H9 (cell line): ENCODE results near the gene MAOA. TPM values are rescaled to one million over a fixed set of nuclear protein-coding genes. Genes with fewer than 3 reads are reported as not detected.

ENCODE experiments used
- DNase-seq: peaks from one replicate; pipeline ENCODE4 v3.0.0-alpha.2; 2017
- H2AFZ ChIP-seq: one replicate; pipeline ENCODE4 v1.6.1; 2013; ENCODE audit warnings: mild to moderate bottlenecking, low read length, control low read depth, moderate library complexity
- H2AK5ac ChIP-seq: 2 replicates; pipeline ENCODE4 v1.6.1; 2013; ENCODE audit warnings: low read length, control low read depth, mixed read lengths; ENCODE audit not compliant: insufficient read length
- H2BK120ac ChIP-seq: one replicate; pipeline ENCODE4 v1.6.1; 2013; ENCODE audit warnings: low read depth, mild to moderate bottlenecking, low read length, control low read depth, inconsistent platforms; ENCODE audit not compliant: poor library complexity, severe bottlenecking
- H2BK12ac ChIP-seq: 2 replicates; pipeline ENCODE4 v1.6.1; 2013; ENCODE audit warnings: low read length, control low read depth, mixed read lengths, low read depth; ENCODE audit not compliant: insufficient read length
- H2BK15ac ChIP-seq: 2 replicates; pipeline ENCODE4 v1.6.1; 2013; ENCODE audit warnings: low read depth, low read length, control low read depth
- H2BK20ac ChIP-seq: one replicate; pipeline ENCODE4 v1.6.1; 2013; ENCODE audit warnings: low read depth, mild to moderate bottlenecking, low read length, control low read depth, inconsistent platforms; ENCODE audit not compliant: poor library complexity, severe bottlenecking
- H2BK5ac ChIP-seq: 2 replicates; pipeline ENCODE4 v1.6.1; 2013; ENCODE audit warnings: low read length, control low read depth, mixed read lengths; ENCODE audit not compliant: insufficient read length
- H3K14ac ChIP-seq: 2 replicates; pipeline ENCODE4 v1.6.1; 2013; ENCODE audit warnings: low read length, control low read depth; ENCODE audit not compliant: insufficient read depth
- H3K18ac ChIP-seq: 2 replicates; pipeline ENCODE4 v1.6.1; 2013; ENCODE audit warnings: low read depth, mild to moderate bottlenecking, mixed read lengths, low read length, control low read depth; ENCODE audit not compliant: insufficient read length
- H3K23ac ChIP-seq: 2 replicates; pipeline ENCODE4 v1.6.1; 2013; ENCODE audit warnings: low read length, control low read depth, mixed read lengths, low read depth; ENCODE audit not compliant: insufficient read length
- H3K23me2 ChIP-seq: 2 replicates; pipeline ENCODE4 v1.6.1; 2013; ENCODE audit warnings: low read depth, mild to moderate bottlenecking, mixed read lengths, low read length, control low read depth; ENCODE audit not compliant: insufficient read length, poor library complexity, severe bottlenecking
- H3K27ac ChIP-seq: 2 replicates; pipeline ENCODE4 v1.5.1; 2013; ENCODE audit warnings: low read length, control low read depth, mixed read lengths, low read depth; ENCODE audit not compliant: insufficient read length
- H3K27me3 ChIP-seq: 2 replicates; pipeline ENCODE4 v1.6.1; 2013; ENCODE audit warnings: low read length, control low read depth, inconsistent platforms; ENCODE audit not compliant: insufficient read depth
- H3K4ac ChIP-seq: 2 replicates; pipeline ENCODE4 v1.6.1; 2013; ENCODE audit warnings: low read depth, mild to moderate bottlenecking, control low read depth, inconsistent platforms, low read length, moderate library complexity
- H3K4me1 ChIP-seq: 2 replicates; pipeline ENCODE4 v1.6.1; 2013; ENCODE audit warnings: low read length, control low read depth, inconsistent platforms; ENCODE audit not compliant: insufficient read depth
- H3K4me2 ChIP-seq: 2 replicates; pipeline ENCODE4 v1.6.1; 2013; ENCODE audit warnings: low read length, control low read depth, mixed read lengths; ENCODE audit not compliant: insufficient read length, insufficient read depth
- H3K56ac ChIP-seq: 2 replicates; pipeline ENCODE4 v1.6.1; 2013; ENCODE audit warnings: low read depth, mild to moderate bottlenecking, mixed read lengths, low read length, control low read depth; ENCODE audit not compliant: insufficient read length
- H3K79me1 ChIP-seq: 2 replicates; pipeline ENCODE4 v1.6.1; 2013; ENCODE audit warnings: low read depth, mild to moderate bottlenecking, moderate library complexity, low read length, control low read depth, inconsistent platforms; ENCODE audit not compliant: insufficient read depth, poor library complexity, severe bottlenecking
- H3K79me2 ChIP-seq: 2 replicates; pipeline ENCODE4 v1.6.1; 2013; ENCODE audit warnings: low read length, control low read depth, inconsistent platforms; ENCODE audit not compliant: insufficient read depth
- H3K9ac ChIP-seq: 2 replicates; pipeline ENCODE4 v1.6.1; 2013; ENCODE audit warnings: low read length, control low read depth, mixed read lengths; ENCODE audit not compliant: insufficient read length; ENCODE audit errors: extremely low read depth
- H3K9me3 ChIP-seq: one replicate; pipeline ENCODE4 v1.6.1; 2013; ENCODE audit warnings: low read depth, low read length, inconsistent platforms; ENCODE audit not compliant: control insufficient read depth
- H3T11ph ChIP-seq: one replicate; pipeline ENCODE4 v1.6.1; 2013; ENCODE audit warnings: mild to moderate bottlenecking, low read length, control low read depth, inconsistent platforms
- H4K20me1 ChIP-seq: one replicate; pipeline ENCODE4 v1.6.1; 2013; ENCODE audit not compliant: control insufficient read depth, insufficient read length, insufficient read depth
- H4K5ac ChIP-seq: 2 replicates; pipeline ENCODE4 v1.6.1; 2013; ENCODE audit warnings: low read depth, mild to moderate bottlenecking, mixed read lengths, low read length, control low read depth; ENCODE audit not compliant: insufficient read length
- H4K8ac ChIP-seq: replicated peaks from 2 replicates; pipeline ENCODE4 v1.6.1; 2013; ENCODE audit warnings: low read length, control low read depth, mixed read lengths, low read depth; ENCODE audit not compliant: insufficient read length
- H4K91ac ChIP-seq: 2 replicates; pipeline ENCODE4 v1.6.1; 2013; ENCODE audit warnings: low read depth, mild to moderate bottlenecking, moderate library complexity, mixed read lengths, low read length, control low read depth; ENCODE audit not compliant: insufficient read length
- H3K27ac Mint-ChIP-seq, 3 experiments: 2 replicates in 2 of 3; 3 replicates in 1 of 3; pipeline ENCODE4 v1.8.0; 2020 to 2021; ENCODE audit warnings: mixed read lengths in 3 of 3, mild to moderate bottlenecking in 1 of 3, moderate library complexity in 1 of 3
- H3K27me3 Mint-ChIP-seq: 2 replicates; pipeline ENCODE4 v1.8.0; 2021; ENCODE audit warnings: low read depth, mild to moderate bottlenecking, moderate library complexity, mixed read lengths
- H3K36me3 Mint-ChIP-seq, 3 experiments: 2 replicates in 2 of 3; 3 replicates in 1 of 3; pipeline ENCODE4 v1.8.0; 2020 to 2021; ENCODE audit warnings: low read depth in 3 of 3, mixed read lengths in 3 of 3; ENCODE audit not compliant: insufficient read depth in 1 of 3
- H3K4me1 Mint-ChIP-seq, 2 experiments: 2 replicates each; pipeline ENCODE4 v1.8.0; 2020; ENCODE audit warnings: mixed read lengths in 2 of 2
- H3K4me3 Mint-ChIP-seq, 2 experiments: 2 replicates in 1 of 2; 3 replicates in 1 of 2; pipeline ENCODE4 v1.8.0; 2020 to 2021; ENCODE audit warnings: mild to moderate bottlenecking in 2 of 2, mixed read lengths in 2 of 2, moderate library complexity in 1 of 2
- H3K9me3 Mint-ChIP-seq, 2 experiments: 2 replicates in 1 of 2; 3 replicates in 1 of 2; pipeline ENCODE4 v1.8.0; 2020; ENCODE audit warnings: mild to moderate bottlenecking in 2 of 2, mixed read lengths in 2 of 2, moderate library complexity in 1 of 2
- WGBS: extraction: QIAGEN DNeasy Blood & Tissue Kit; methylation state at CpG from one replicate; pipeline ENCODE4 v1.1.7; 2013; ENCODE audit warnings: missing lambda C conversion rate, low lambda C conversion rate, mixed read lengths; ENCODE audit not compliant: insufficient read length; ENCODE audit errors: extremely low coverage; 5-methylcytosine and 5-hydroxymethylcytosine counted together
- total RNA-seq: library from RNA; stranded (reverse); gene quantifications from 2 replicates; pipeline ENCODE4 v1.2.1, GENCODE V29; 2021
- TF ChIP-seq, protein P1 (sequence below): fragments of 200-600 bp; sonication (generic); conservative IDR thresholded peaks from 3 replicates; pipeline ENCODE4 v1.8.0; 2021; ENCODE audit warnings: antibody characterized with exemption, mild to moderate bottlenecking

Gene MAOA
- total RNA-seq, 1 experiment from 2014 or later, result 0.28 TPM

DNA sequence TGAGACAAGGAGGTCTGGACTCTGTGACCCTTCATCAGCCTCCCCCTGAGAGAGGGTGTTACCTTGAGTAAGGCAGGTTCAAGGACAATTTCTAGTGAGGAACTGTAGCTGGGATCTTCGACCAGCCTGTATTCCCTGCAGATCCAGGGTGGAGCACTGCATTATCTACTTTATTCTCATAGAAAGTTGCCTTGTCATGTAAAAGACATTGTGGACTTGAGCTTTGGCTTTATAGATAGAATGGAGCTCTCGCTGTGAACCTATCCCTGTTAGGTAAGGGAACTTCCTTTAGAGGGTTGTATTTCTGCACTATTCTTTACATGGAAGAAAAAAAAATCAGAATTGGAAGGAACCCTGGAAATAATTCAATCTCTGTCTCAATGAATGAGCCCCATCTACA is 91.4 kb downstream of the MAOA start:
- WGBS, result no CpG with 5 or more reads among the region's 2 CpGs

More for the DNA sequence above, 91.4 kb downstream of the MAOA start:
- DNase-seq, result no peak
- Histone ChIP-seq H3K4ac (no peak overlapping the region), H3K56ac (no peak overlapping the region), H4K91ac (no peak overlapping the region), H2AFZ (no peak overlapping the region), H2BK15ac (no peak overlapping the region), H3K18ac (no peak overlapping the region), H4K5ac (no peak overlapping the region), H3K79me2 (no peaks in the 10 kb centered on the region), H3K9ac (no peak overlapping the region), H3K14ac (no peak overlapping the region), H3K4me1 (no peaks in the 10 kb centered on the region), H3K9me3 (no peaks in the 10 kb centered on the region), H3K79me1 (no peaks in the 10 kb centered on the region), H2AK5ac (no peak overlapping the region), H3K27ac (no peak overlapping the region), H3K27me3 (no peaks in the 10 kb centered on the region), H2BK120ac (no peak overlapping the region), H4K20me1 (no peaks in the 10 kb centered on the region), H3T11ph (no peak overlapping the region), H3K23ac (no peak overlapping the region), H3K23me2 (no peaks in the 10 kb centered on the region), H3K4me2 (no peak overlapping the region), H2BK12ac (no peak overlapping the region), H2BK20ac (no peak overlapping the region), H2BK5ac (no peak overlapping the region), H4K8ac (no peak overlapping the region)
- Mint-ChIP-seq H3K4me3 (no peak overlapping the region), H3K27ac (no peak overlapping the region), H3K27me3 (no peaks in the 10 kb centered on the region; the same call in 1 of the 2 replicates), H3K36me3 (peaks cover 0 to 3% (median 0%) of the 10 kb centered on the region in 3 experiments; a peak in 2 of 7 replicates), H3K9me3 (peaks cover 33 to 66% of the 10 kb centered on the region in 2 experiments; a peak in 4 of 5 replicates), H3K4me1 (no peaks in the 10 kb centered on the region)
- TF ChIP-seq, protein P1, sequence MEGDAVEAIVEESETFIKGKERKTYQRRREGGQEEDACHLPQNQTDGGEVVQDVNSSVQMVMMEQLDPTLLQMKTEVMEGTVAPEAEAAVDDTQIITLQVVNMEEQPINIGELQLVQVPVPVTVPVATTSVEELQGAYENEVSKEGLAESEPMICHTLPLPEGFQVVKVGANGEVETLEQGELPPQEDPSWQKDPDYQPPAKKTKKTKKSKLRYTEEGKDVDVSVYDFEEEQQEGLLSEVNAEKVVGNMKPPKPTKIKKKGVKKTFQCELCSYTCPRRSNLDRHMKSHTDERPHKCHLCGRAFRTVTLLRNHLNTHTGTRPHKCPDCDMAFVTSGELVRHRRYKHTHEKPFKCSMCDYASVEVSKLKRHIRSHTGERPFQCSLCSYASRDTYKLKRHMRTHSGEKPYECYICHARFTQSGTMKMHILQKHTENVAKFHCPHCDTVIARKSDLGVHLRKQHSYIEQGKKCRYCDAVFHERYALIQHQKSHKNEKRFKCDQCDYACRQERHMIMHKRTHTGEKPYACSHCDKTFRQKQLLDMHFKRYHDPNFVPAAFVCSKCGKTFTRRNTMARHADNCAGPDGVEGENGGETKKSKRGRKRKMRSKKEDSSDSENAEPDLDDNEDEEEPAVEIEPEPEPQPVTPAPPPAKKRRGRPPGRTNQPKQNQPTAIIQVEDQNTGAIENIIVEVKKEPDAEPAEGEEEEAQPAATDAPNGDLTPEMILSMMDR, result no peak
